ENCODE results near the gene CCHCR1.

Gene CCHCR1

DNA sequence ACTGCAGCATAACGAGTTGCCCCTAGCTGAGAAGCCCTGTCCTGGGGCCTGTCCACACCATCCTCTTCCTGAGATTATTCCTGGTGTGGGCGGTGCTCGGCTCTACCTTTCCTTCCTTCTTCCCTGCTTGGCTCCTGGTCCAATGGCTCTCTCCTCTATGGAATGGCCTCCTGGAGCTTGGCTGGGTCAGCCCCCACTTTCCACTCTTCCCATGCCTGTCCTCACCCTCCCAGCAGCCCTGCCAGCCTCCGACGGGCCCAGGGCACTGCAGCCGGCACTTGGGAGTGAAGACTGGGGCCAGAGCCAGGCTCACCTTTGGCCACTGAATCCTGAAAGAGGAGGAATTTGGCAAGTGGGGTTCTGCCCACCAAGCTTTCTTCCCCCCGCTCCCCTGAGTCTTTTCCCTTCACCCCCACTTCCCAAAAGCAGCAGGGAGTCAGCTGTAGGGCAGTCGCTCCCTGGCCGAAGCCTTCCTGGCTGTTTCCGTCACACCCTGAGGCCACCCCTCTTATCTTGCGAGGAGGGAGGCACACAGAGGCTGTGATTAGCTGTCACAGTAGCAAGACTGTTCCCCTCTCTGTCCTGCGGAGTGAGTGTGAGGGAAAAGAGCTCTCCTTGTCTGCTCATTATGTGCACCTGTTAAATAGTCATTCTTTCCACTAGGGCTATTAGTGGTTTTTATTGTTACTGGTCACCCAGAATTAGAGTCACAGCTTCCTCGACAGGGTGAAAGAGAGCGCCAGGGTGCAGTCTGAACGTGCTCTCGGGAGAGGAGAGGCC, 31.0 kb downstream of the CCHCR1 start:
- no peak overlapping the region for H3K4me3 ChIP-seq (ENCODE audit: low read depth, low read length)
- TF ChIP-seq, protein P1, sequence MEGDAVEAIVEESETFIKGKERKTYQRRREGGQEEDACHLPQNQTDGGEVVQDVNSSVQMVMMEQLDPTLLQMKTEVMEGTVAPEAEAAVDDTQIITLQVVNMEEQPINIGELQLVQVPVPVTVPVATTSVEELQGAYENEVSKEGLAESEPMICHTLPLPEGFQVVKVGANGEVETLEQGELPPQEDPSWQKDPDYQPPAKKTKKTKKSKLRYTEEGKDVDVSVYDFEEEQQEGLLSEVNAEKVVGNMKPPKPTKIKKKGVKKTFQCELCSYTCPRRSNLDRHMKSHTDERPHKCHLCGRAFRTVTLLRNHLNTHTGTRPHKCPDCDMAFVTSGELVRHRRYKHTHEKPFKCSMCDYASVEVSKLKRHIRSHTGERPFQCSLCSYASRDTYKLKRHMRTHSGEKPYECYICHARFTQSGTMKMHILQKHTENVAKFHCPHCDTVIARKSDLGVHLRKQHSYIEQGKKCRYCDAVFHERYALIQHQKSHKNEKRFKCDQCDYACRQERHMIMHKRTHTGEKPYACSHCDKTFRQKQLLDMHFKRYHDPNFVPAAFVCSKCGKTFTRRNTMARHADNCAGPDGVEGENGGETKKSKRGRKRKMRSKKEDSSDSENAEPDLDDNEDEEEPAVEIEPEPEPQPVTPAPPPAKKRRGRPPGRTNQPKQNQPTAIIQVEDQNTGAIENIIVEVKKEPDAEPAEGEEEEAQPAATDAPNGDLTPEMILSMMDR (IDR thresholded peaks at IDR 0.05; ENCODE audit: low read depth, low read length, missing control alignments) = no peak
- in situ Hi-C loops (cut with HindIII; ENCODE audit: low sequenced_read_pairs) = no loop called here
- no peak for DNase-seq (ENCODE audit: low read depth)

DNA sequence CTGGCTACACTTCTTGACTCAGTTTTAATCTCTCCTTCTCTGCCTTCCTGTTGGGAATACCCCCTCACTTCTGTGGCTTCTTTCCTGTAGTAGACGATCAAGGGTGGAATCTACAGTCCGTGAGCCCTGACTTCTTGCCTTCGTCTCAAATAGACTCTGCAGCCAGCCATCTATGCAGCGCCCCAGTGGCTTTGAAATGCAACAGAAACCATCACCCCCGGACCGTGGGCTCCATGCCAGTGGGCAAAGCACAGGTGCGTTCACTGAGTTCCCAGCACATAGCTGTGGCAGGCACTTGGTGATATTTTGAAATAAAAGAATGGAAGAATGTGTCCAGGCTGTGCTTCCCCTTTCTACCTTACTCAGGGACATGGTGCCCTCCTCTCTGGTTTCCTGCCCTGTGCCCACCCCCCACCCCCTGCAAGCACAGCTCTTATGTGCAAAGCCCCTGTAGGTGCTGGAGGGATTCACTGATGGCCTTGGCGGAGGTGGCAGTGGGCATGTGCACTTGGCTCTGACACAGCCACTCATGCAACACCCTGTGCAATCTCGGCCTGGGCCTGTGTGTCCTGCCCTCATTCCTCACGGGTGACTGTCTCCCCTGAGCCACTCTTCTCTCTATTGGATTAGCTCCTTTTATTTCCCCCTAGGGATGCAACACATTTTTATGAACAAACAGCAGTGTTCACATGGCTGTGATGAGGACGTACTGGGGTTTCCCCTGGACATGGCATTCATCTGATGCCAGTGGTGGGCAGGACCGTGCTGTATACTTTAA, 31.8 kb downstream of the CCHCR1 start:
- DNase-seq (ENCODE audit: low read depth) = no peak
- H3K4me3 ChIP-seq (ENCODE audit: low read depth, low read length) = no peak overlapping the region
- in situ Hi-C loops (cut with HindIII; ENCODE audit: low sequenced_read_pairs) = no loop called here
- TF ChIP-seq, protein P1 (IDR thresholded peaks at IDR 0.05; ENCODE audit: low read depth, low read length, missing control alignments) = no peak

DNA sequence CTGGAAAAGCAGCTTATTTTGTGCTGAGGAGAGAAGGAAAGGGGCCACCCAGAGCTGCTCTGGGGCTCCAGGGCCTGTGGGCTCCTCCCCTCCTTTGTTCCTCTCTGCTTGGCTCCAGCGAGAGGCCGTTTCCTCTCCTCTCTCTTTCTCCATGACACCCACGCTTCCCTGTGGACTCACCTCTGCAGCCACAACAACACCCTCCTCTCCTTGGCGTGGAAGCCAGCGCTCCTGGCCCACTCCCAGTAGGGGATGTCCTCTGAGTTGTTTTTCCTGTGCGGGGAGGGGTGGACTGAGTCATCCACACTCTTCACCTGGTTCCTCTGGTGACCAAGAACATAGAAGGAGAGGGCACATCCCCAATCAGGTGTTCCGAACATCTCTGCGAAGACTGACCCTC, 32.4 kb downstream of the CCHCR1 start:
- no peak overlapping the region for H3K4me3 ChIP-seq (ENCODE audit: low read depth, low read length)
- in situ Hi-C loops (cut with HindIII; ENCODE audit: low sequenced_read_pairs) = no loop called here
- DNase-seq (ENCODE audit: low read depth) = no peak
- TF ChIP-seq, protein P1 (IDR thresholded peaks at IDR 0.05; ENCODE audit: low read depth, low read length, missing control alignments) = no peak

DNA sequence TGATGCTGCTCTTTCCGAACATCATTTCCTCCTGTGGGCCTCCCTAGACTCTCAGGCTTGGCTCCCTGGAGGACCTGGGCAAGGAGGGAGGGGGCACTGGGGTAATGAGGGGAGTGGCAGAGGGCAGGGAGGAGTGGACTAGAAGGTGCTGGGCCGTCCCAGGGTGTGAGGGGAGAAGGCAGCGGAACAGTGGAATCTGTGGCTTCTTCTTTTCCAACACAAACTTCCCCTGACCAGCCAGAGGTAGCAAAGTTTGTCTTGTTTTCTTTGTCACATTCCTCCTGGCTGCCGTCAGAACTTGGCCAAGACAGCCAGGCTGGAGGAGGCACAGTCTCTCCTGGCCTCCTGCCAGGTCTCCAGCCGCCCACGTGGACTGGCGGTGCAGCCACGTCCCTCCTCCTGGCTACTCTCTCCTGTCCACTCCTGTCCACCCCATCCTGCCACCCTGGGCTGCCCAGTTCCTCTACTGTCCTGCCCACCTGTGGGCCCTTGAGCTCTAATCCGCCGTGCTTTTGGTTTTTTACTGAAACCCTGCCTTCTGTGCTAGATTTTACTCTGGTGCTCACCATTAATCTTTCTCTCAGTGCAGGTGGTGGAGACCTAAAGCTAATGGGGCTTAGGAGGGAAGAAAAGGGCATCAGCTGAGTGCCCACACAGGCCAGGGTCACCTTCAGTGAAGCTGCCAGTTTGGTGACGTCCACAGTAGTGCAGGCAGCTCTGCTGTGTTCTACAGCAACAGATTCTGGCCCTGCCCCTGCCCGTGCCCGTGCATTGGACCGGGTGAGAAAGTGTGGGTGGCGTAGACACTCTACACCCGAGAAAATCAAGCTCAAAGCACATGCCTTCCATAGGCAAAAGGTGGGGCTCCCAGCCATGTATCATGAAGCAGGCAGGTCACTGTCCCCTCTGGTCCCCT, 34.6 kb downstream of the CCHCR1 start:
- in situ Hi-C loops (cut with HindIII; ENCODE audit: low sequenced_read_pairs) = no loop called here
- H3K4me3 ChIP-seq (ENCODE audit: low read depth, low read length) = no peak overlapping the region
- TF ChIP-seq, protein P1 (IDR thresholded peaks at IDR 0.05; ENCODE audit: low read depth, low read length, missing control alignments) = no peak
- peak; percentile 72 for DNase-seq (ENCODE audit: low read depth)

DNA sequence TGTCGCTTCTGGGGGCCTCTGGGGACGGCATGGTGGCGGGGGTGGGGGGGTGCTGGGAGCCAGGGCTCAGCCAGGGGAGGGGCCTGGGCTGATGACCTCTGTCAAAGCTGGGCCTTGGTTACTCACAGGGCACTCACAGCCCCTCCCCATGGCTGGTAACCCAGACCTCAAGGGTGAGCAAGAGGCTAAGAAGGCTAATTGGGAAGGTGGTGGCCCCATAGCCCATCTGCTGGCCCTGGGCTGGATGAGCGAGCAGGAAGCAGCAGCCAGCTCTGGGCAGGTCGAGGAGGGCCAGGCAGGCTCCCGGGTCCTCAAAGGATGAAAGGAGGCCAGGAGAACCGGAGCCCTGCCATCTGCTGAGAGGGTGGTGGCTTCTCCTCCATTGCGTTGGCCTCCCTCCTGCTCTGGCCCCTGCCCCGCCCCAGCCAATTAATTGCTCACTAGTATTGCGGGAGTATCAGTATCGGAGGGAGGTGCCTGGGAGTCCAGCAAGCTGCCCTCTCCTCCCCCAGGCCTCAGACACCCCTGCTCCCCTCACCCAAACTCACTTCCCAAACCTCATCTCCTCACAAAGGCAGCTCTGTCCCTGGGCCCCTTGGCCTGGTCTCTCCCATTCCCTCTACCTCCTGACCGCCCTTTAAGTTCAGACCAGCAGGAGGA, 36.3 kb downstream of the CCHCR1 start:
- in situ Hi-C loops (cut with HindIII; ENCODE audit: low sequenced_read_pairs) = no loop called here
- no peak for DNase-seq (ENCODE audit: low read depth)

More for the DNA sequence above, 36.3 kb downstream of the CCHCR1 start:
- H3K4me3 ChIP-seq (ENCODE audit: low read depth, low read length) = no peak overlapping the region
- TF ChIP-seq, protein P1 (IDR thresholded peaks at IDR 0.05; ENCODE audit: low read depth, low read length, missing control alignments) = no peak
